H1 (cell line): Measurements from ENCODE around the gene SGK2. TPM values are rescaled to one million over a fixed set of nuclear protein-coding genes. Genes with fewer than 3 reads are reported as not detected.

Experiments used
- CBX8 ChIP-seq: fragments of 300-800, 300-1000 bp; sonication (generic); IDR thresholded peaks from 2 replicates; pipeline ENCODE4 v1.7.1; 2016; ENCODE audit warnings: low read depth, low read length, borderline replicate concordance
- EGR1 ChIP-seq: IDR thresholded peaks from 2 replicates; pipeline ENCODE4 v1.6.1; 2011; ENCODE audit warnings: low read depth, low read length, borderline replicate concordance
- NANOG ChIP-seq: IDR thresholded peaks from 2 replicates; pipeline ENCODE4 v1.6.1; 2011; ENCODE audit warnings: low read length, low read depth, mild to moderate bottlenecking, inconsistent platforms; ENCODE audit not compliant: insufficient read depth, poor library complexity, severe bottlenecking
- RBBP5 ChIP-seq: IDR thresholded peaks from 2 replicates; pipeline ENCODE4 v1.7.1; 2012; ENCODE audit warnings: low read depth, mild to moderate bottlenecking, inconsistent platforms, low read length, moderate library complexity, borderline replicate concordance
- TAF1 ChIP-seq: IDR thresholded peaks from 2 replicates; pipeline ENCODE4 v1.6.1; 2011; ENCODE audit warnings: mild to moderate bottlenecking, low read depth, low read length
- polyA plus RNA-seq, 7 experiments: library from polyadenylated mRNA; depleted of rRNA in 3 of 7; stranded (reverse) in 5 of 7; unstranded in 2 of 7; fragments of >200 nt in 5 of 7; fragments of 200-250 nt in 2 of 7; gene quantifications; 1 replicate in 5 of 7; 2 replicates in 1 of 7; 4 replicates in 1 of 7; pipeline versions ENCODE4 v1.2.1 to v1.2.3, GENCODE V29; 2011 to 2013; ENCODE audit warnings: missing spikeins in 2 of 7, mixed read lengths in 2 of 7
- total RNA-seq: library from RNA; stranded (reverse); fragmentation: NEBNext Ultra II Directional; extraction: Animal tissue kit (Norgen Biotek cat#: 25700); gene quantifications from 2 replicates; pipeline ENCODE4 v1.2.1, GENCODE V29; 2021

Gene SGK2
- total and polyA plus RNA-seq, 2 of the 8 experiments (the other 6 are each of a cell fraction or from before 2014, with no cell fraction given): 0.21 TPM; not detected in 1

- TF ChIP-seq EGR1: no peak
- no peak for TF ChIP-seq CBX8
- no peak for TF ChIP-seq RBBP5
- no peak for TF ChIP-seq NANOG
- no peak for TF ChIP-seq TAF1
These were observed 14.3 kb upstream of the SGK2 start (continued) for GRCh38 chr20:43544501-43544900.
